RWPE2 (cell line): ENCODE results near the gene MLKL.
A peak's percentile ranks its signal among the peaks of the same experiment; 100 is the strongest.

Source experiments
- ATAC-seq: fragments of 200-7000 bp; cut with Tn5 transposase; 3 replicates; pipeline ENCODE4 v1.9.1; 2021; ENCODE audit warnings: low read depth
- DNase-seq: peaks from one replicate; pipeline ENCODE4 v3.0.0-alpha.2; 2020; ENCODE audit warnings: low spot score
- H3K27ac ChIP-seq: fragments of 450-650 bp; 2 replicates; pipeline ENCODE4 v1.5.1; 2017; ENCODE audit warnings: mild to moderate bottlenecking; ENCODE audit not compliant: poor library complexity, severe bottlenecking
- H3K27me3 ChIP-seq: fragments of 250-450 bp; sonication (Bioruptor Pico); 2 replicates; pipeline ENCODE4 v1.5.1; 2021; ENCODE audit warnings: mild to moderate bottlenecking, moderate library complexity; ENCODE audit not compliant: insufficient read depth, poor library complexity, severe bottlenecking
- H3K36me3 ChIP-seq: fragments of 250-450 bp; sonication (Bioruptor Pico); 2 replicates; pipeline ENCODE4 v1.5.1; 2020; ENCODE audit warnings: low read depth, mild to moderate bottlenecking, moderate library complexity
- H3K4me1 ChIP-seq: fragments of 250-450 bp; sonication (Bioruptor Pico); 2 replicates; pipeline ENCODE4 v1.5.1; 2021; ENCODE audit warnings: mild to moderate bottlenecking, moderate library complexity; ENCODE audit not compliant: insufficient read depth, poor library complexity, severe bottlenecking
- H3K4me3 ChIP-seq: fragments of 250-450 bp; sonication (Bioruptor Pico); 2 replicates; pipeline ENCODE4 v1.5.1; 2021; ENCODE audit warnings: mild to moderate bottlenecking, moderate library complexity; ENCODE audit not compliant: severe bottlenecking
- H3K9me3 ChIP-seq: fragments of 250-450 bp; sonication (Bioruptor Pico); 2 replicates; pipeline ENCODE4 v1.5.1; 2021; ENCODE audit warnings: mild to moderate bottlenecking, moderate library complexity; ENCODE audit not compliant: severe bottlenecking
- TF ChIP-seq, protein P1 (sequence below): fragments of 450-650 bp; IDR thresholded peaks from one replicate; pipeline ENCODE4 v1.5.1; 2017; ENCODE audit warnings: mild to moderate bottlenecking, moderate library complexity; ENCODE audit not compliant: poor library complexity, severe bottlenecking

Gene MLKL

GRCh38 chr16:74742051-74742481, 41.4 kb upstream of the MLKL start:
- Histone ChIP-seq H3K4me3 (no peak overlapping the region), H3K4me1 (peaks cover 35% of the 10 kb centered on the region)
- no peak for ATAC-seq

GRCh38 chr16:74740795-74741304, 40.2 kb upstream of the MLKL start:
- Histone ChIP-seq H3K4me1 (peaks cover 35% of the 10 kb centered on the region), H3K9me3 (no peaks in the 10 kb centered on the region), H3K4me3 (no peak overlapping the region), H3K27ac (no peak overlapping the region), H3K36me3 (no peaks in the 10 kb centered on the region), H3K27me3 (no peaks in the 10 kb centered on the region)
- TF ChIP-seq, protein P1, sequence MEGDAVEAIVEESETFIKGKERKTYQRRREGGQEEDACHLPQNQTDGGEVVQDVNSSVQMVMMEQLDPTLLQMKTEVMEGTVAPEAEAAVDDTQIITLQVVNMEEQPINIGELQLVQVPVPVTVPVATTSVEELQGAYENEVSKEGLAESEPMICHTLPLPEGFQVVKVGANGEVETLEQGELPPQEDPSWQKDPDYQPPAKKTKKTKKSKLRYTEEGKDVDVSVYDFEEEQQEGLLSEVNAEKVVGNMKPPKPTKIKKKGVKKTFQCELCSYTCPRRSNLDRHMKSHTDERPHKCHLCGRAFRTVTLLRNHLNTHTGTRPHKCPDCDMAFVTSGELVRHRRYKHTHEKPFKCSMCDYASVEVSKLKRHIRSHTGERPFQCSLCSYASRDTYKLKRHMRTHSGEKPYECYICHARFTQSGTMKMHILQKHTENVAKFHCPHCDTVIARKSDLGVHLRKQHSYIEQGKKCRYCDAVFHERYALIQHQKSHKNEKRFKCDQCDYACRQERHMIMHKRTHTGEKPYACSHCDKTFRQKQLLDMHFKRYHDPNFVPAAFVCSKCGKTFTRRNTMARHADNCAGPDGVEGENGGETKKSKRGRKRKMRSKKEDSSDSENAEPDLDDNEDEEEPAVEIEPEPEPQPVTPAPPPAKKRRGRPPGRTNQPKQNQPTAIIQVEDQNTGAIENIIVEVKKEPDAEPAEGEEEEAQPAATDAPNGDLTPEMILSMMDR: no peak
- ATAC-seq (peak; percentile 37), DNase-seq (no peak)

More at GRCh38 chr16:74742051-74742481, 41.4 kb upstream of the MLKL start:
- H3K9me3 ChIP-seq: no peaks in the 10 kb centered on the region
- H3K27me3 ChIP-seq: no peaks in the 10 kb centered on the region
- no peak overlapping the region for H3K27ac ChIP-seq
- DNase-seq: no peak
- TF ChIP-seq, protein P1: no peak
- H3K36me3 ChIP-seq: no peaks in the 10 kb centered on the region

GRCh38 chr16:74739275-74739674, 38.6 kb upstream of the MLKL start:
- TF ChIP-seq, protein P1: no peak
- H3K36me3 ChIP-seq: no peaks in the 10 kb centered on the region
- H3K9me3 ChIP-seq: no peaks in the 10 kb centered on the region
- ATAC-seq: no peak
- no peaks in the 10 kb centered on the region for H3K27me3 ChIP-seq
- H3K4me1 ChIP-seq: peaks cover 34% of the 10 kb centered on the region
- H3K4me3 ChIP-seq: no peak overlapping the region
- no peak overlapping the region for H3K27ac ChIP-seq
- DNase-seq: no peak

- Histone ChIP-seq H3K9me3 (no peaks in the 10 kb centered on the region), H3K27me3 (no peaks in the 10 kb centered on the region), H3K27ac (no peak overlapping the region), H3K36me3 (no peaks in the 10 kb centered on the region), H3K4me3 (no peak overlapping the region), H3K4me1 (peaks cover 30% of the 10 kb centered on the region)
- no peak for DNase-seq
- no peak for ATAC-seq
- TF ChIP-seq, protein P1: no peak
These were observed 38.2 kb upstream of the MLKL start for GRCh38 chr16:74738816-74739215.

- H3K36me3 ChIP-seq: no peaks in the 10 kb centered on the region
- no peaks in the 10 kb centered on the region for H3K9me3 ChIP-seq
- no peak overlapping the region for H3K27ac ChIP-seq
- TF ChIP-seq, protein P1: no peak
- no peaks in the 10 kb centered on the region for H3K27me3 ChIP-seq
- peaks cover 23% of the 10 kb centered on the region for H3K4me1 ChIP-seq
- no peak for DNase-seq
- ATAC-seq: peak; percentile 58
- no peak overlapping the region for H3K4me3 ChIP-seq
These were observed 37.5 kb upstream of the MLKL start for GRCh38 chr16:74738113-74738541.
